PC-9 (cell line): Measurements from ENCODE around the gene SPTLC1. TPM values are rescaled to one million over a fixed set of nuclear protein-coding genes. Genes with fewer than 3 reads are reported as not detected.
A peak's percentile ranks its signal among the peaks of the same experiment; 100 is the strongest.
"Not testable (repeated sequence)": the region's sequence is repeated elsewhere in the genome, so short reads cannot be mapped to it uniquely, and the experiment has no call there.

Experiments used
- BruUV-seq: library from RNA; stranded (reverse); fragments of 400-500 nt; replicated peaks from 2 replicates; lab custom pipeline; 2021; lab: Mats Ljungman, UMichigan
- CTCF ChIA-PET: fragments of 300-600 bp; sonication (Branson Sonifier 250); formaldehyde crosslinking; loops from one replicate; lab custom pipeline; 2022; ENCODE audit warnings: antibody characterized with exemption; lab: Charles Lee
- POLR2A ChIA-PET: fragments of 300-600 bp; sonication (Branson Sonifier 250); formaldehyde crosslinking; loops from one replicate; lab custom pipeline; 2022; ENCODE audit warnings: antibody characterized with exemption; ENCODE audit not compliant: unreplicated experiment; lab: Charles Lee
- DNase-seq, 2 experiments: peaks; one replicate each; pipeline versions ENCODE4 v3.0.0 to v3.0.0-alpha.2; 2015 to 2022; ENCODE audit warnings: mixed read lengths in 1 of 2
- H2AFZ ChIP-seq: fragments of 200-600 bp; sonication (generic); 2 replicates; pipeline ENCODE4 v1.8.1; 2017; ENCODE audit warnings: antibody characterized with exemption
- H3F3A ChIP-seq: fragments of 200-600 bp; sonication (generic); 2 replicates; pipeline ENCODE4 v1.8.1; 2017; ENCODE audit warnings: antibody characterized with exemption, mild to moderate bottlenecking, low read depth; ENCODE audit not compliant: insufficient read depth
- H3K27ac ChIP-seq: fragments of 200-600 bp; sonication (generic); 2 replicates; pipeline ENCODE4 v1.6.1; 2016; ENCODE audit warnings: mixed run types
- H3K27me3 ChIP-seq: fragments of 200-600 bp; sonication (generic); 2 replicates; pipeline ENCODE4 v1.6.1; 2016; ENCODE audit warnings: low read depth, mixed run types; ENCODE audit not compliant: insufficient read depth
- H3K36me3 ChIP-seq: fragments of 200-600 bp; sonication (generic); 2 replicates; pipeline ENCODE4 v1.6.1; 2016; ENCODE audit warnings: low read depth, mixed run types
- H3K4me1 ChIP-seq: fragments of 200-600 bp; sonication (generic); replicated peaks from 2 replicates; pipeline ENCODE4 v1.6.1; 2016; ENCODE audit warnings: mixed run types; ENCODE audit not compliant: insufficient read depth
- H3K4me2 ChIP-seq: fragments of 200-600 bp; sonication (generic); 2 replicates; pipeline ENCODE4 v1.6.1; 2017; ENCODE audit warnings: mixed run types
- H3K4me3 ChIP-seq: fragments of 200-600 bp; sonication (generic); 2 replicates; pipeline ENCODE4 v1.6.1; 2016; ENCODE audit warnings: mixed run types
- H3K79me2 ChIP-seq: fragments of 200-600 bp; sonication (generic); 2 replicates; pipeline ENCODE4 v1.6.1; 2017; ENCODE audit warnings: low read depth, mixed run types
- H3K9me2 ChIP-seq: fragments of 200-600 bp; sonication (generic); 2 replicates; pipeline ENCODE4 v1.8.1; 2017; ENCODE audit warnings: mild to moderate bottlenecking; ENCODE audit not compliant: insufficient read depth
- H3K9me3 ChIP-seq: fragments of 200-600 bp; sonication (generic); 2 replicates; pipeline ENCODE4 v1.8.1; 2016; ENCODE audit warnings: low read depth; ENCODE audit not compliant: insufficient read depth
- H4K20me1 ChIP-seq: fragments of 200-600 bp; sonication (generic); 2 replicates; pipeline ENCODE4 v1.8.1; 2017; ENCODE audit not compliant: insufficient read depth
- CTCF ChIP-seq: fragments of 200-600 bp; sonication (generic); conservative IDR thresholded peaks from 2 replicates; pipeline ENCODE4 v1.6.1; 2017; ENCODE audit warnings: mixed run types, antibody characterized with exemption, mild to moderate bottlenecking, moderate library complexity
- EZH2 ChIP-seq: fragments of 200-600 bp; sonication (generic); IDR thresholded peaks from 2 replicates; pipeline ENCODE4 v1.8.0; 2017; ENCODE audit warnings: antibody characterized with exemption, low read depth
- intact Hi-C: fragments of 100-400 bp; cut with micrococcal nuclease; formaldehyde crosslinking; loops from one replicate; pipeline ENCODE4 v1.10.0; 2022; ENCODE audit not compliant: unreplicated experiment
- total RNA-seq: library from RNA; stranded (reverse); gene quantifications from 2 replicates; pipeline ENCODE4 v1.2.3, GENCODE V29; 2021

Gene SPTLC1
- total RNA-seq, 1 experiment from 2014 or later: 103 TPM

DNA sequence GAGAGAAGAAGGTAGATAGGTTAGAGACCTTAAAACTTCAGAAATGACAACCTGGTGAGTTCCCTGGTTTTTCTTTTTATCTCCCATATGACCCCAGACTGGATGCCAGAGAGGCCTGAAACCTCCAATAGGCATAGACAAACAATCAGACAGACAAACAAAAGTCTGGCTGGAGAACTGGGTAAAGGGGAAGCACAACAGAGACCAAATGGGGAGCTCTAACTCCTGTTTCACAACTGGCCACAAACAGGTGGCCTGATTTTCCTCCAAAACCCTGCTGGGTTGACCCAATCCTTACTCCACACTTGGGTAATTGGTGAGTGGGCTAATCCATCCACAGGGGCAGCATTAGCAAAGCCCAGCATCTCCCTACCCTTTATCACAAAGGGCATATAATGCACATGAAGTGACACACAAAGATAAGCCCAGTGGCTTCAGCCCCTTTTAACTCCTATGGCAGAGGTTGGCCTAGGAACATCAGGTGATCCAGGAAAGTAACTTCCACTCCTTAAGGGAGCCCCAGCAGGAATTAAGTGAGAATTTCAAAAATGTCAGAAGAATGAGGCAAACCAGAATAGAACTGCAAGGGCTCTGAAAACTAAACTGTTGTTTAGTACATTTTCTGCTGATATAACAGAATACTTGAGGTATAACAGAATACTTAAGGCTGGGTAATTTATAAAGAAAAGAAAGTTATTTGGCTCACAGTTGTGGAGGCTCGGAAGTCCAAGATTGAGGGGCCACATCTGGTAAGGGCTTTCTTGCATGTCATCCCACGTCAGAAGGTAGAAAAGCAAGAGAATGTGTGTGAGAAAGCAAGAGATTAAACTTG lies 104.3 kb downstream of the SPTLC1 start:
- Histone ChIP-seq H3K9me3 (no peaks in the 10 kb centered on the region), H3K4me1 (no peaks in the 10 kb centered on the region), H3K27me3 (no peaks in the 10 kb centered on the region; the same call in 1 of the 2 replicates), H3K9me2 (0 out of 2 replicates have a peak, but pooled peaks cover 3% of the 10 kb centered on the region), H3K4me2 (no peak overlapping the region), H4K20me1 (no peaks in the 10 kb centered on the region), H3K27ac (no peak overlapping the region), H3K4me3 (no peak overlapping the region), H3F3A (no peaks in the 10 kb centered on the region), H2AFZ (peak overlapping the region; percentile 33; the same call in 1 of the 2 replicates), H3K79me2 (no peaks in the 10 kb centered on the region), H3K36me3 (no peaks in the 10 kb centered on the region)
- no TSS peak for BruUV-seq
- ChIA-PET POLR2A (no interaction called here), CTCF (no interaction called here)
- intact Hi-C loops: no loop called here
- no peak for TF ChIP-seq CTCF
- TF ChIP-seq EZH2: no peak
- DNase-seq: no peak

DNA sequence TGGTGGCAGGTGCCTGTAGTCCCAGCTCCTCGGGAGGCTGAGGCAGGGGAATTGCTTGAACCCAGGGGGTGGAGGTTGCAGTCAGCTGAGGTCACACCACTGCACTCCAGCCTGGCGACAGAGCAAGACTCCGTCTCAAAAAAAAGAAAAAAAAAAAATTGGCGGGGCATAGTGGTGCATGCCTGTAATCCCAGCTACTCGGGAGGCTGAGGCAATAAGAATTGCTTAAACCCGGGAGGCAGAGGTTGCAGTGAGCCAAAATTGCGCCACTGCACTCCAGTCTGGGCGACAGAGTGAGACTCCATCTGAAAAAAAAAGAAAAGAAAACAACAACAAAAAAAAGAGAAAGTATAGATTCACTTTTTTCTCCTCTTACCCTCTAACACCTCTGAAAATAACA lies 105.0 kb downstream of the SPTLC1 start:
- H4K20me1 ChIP-seq, H3K27me3 ChIP-seq, BruUV-seq, H3K36me3 ChIP-seq, H3K79me2 ChIP-seq, CTCF ChIA-PET, DNase-seq, H3K4me3 ChIP-seq, H3K4me2 ChIP-seq, H3K9me3 ChIP-seq, intact Hi-C loops, H3F3A ChIP-seq, H3K9me2 ChIP-seq, H3K27ac ChIP-seq, H3K4me1 ChIP-seq, POLR2A ChIA-PET: not testable (repeated sequence)
- peak overlapping the region; percentile 33; the same call in 1 of the 2 replicates for H2AFZ ChIP-seq

DNA sequence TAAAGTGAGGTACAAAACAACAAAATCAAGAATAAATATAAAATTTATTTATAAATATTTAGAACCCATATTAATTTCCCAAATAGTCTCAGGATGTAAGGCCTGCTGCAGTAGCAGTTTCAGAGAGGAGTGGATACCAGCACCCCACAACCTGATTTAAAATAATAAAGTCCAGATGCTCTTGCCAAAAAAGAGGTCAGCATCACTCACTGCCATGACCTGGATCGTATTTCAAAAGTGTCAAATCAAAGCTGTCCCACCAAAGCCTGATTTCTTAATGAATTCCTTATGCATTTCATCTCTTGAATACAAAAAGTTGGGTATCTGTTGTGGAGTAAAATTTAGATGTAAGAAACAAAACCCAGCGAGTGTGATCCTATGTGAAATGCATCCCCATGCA lies 107.2 kb downstream of the SPTLC1 start:
- Histone ChIP-seq H3K9me2 (no peaks in the 10 kb centered on the region), H3K27me3 (peaks cover 3% of the 10 kb centered on the region; the same call in 1 of the 2 replicates), H3K4me1 (no peaks in the 10 kb centered on the region), H3K79me2 (no peaks in the 10 kb centered on the region), H2AFZ (no peak overlapping the region), H3K4me3 (no peak overlapping the region), H3K9me3 (no peaks in the 10 kb centered on the region), H4K20me1 (no peaks in the 10 kb centered on the region), H3K27ac (no peak overlapping the region), H3F3A (no peaks in the 10 kb centered on the region), H3K36me3 (no peaks in the 10 kb centered on the region), H3K4me2 (no peak overlapping the region)
- POLR2A ChIA-PET: no interaction called here
- intact Hi-C loops: no loop called here
- DNase-seq: no peak
- no peak for TF ChIP-seq CTCF
- no peak for TF ChIP-seq EZH2
- no TSS peak for BruUV-seq
- CTCF ChIA-PET: no interaction called here
